ENCODE data around the gene U2AF1L4. TPM values are rescaled to one million over a fixed set of nuclear protein-coding genes. Genes with fewer than 3 reads are reported as not detected.
A peak's percentile ranks its signal among the peaks of the same experiment; 100 is the strongest.

The U2AF1L4 gene
- total RNA-seq, 1 donor from 2014 or later = 19.4 TPM

- H3K4me3 Mint-ChIP-seq = peak within 1 kb of the TSS; percentile 97
- H3K4me1 Mint-ChIP-seq = peaks cover 25% of the 10 kb centered on the region
- no peak for DNase-seq (ENCODE audit: low read depth, low spot score)
- H3K27me3 Mint-ChIP-seq (ENCODE audit: low read depth) = peaks cover 2% of the 10 kb centered on the region
- TF ChIP-seq, protein P1, sequence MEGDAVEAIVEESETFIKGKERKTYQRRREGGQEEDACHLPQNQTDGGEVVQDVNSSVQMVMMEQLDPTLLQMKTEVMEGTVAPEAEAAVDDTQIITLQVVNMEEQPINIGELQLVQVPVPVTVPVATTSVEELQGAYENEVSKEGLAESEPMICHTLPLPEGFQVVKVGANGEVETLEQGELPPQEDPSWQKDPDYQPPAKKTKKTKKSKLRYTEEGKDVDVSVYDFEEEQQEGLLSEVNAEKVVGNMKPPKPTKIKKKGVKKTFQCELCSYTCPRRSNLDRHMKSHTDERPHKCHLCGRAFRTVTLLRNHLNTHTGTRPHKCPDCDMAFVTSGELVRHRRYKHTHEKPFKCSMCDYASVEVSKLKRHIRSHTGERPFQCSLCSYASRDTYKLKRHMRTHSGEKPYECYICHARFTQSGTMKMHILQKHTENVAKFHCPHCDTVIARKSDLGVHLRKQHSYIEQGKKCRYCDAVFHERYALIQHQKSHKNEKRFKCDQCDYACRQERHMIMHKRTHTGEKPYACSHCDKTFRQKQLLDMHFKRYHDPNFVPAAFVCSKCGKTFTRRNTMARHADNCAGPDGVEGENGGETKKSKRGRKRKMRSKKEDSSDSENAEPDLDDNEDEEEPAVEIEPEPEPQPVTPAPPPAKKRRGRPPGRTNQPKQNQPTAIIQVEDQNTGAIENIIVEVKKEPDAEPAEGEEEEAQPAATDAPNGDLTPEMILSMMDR (conservative IDR thresholded peaks at IDR 0.05) = no peak
- no peaks in the 10 kb centered on the region for H3K36me3 Mint-ChIP-seq (ENCODE audit: low read depth)
- H3K27ac Mint-ChIP-seq (ENCODE audit: unreplicated experiment) = peak within 1 kb of the TSS; percentile 90
- no peaks in the 10 kb centered on the region for H3K9me3 Mint-ChIP-seq
Measured at GRCh38 chr19:35756377-35757230, 11.4 kb upstream of the U2AF1L4 start, which contains the start of gene HSPB6. TSS of gene HSPB6 (minus strand) at chr19:35757029. CDS start at chr19:35757008, 21 bp downstream.

- H3K9me3 Mint-ChIP-seq = no peaks in the 10 kb centered on the region
- no peaks in the 10 kb centered on the region for H3K36me3 Mint-ChIP-seq (ENCODE audit: low read depth)
- H3K27me3 Mint-ChIP-seq (ENCODE audit: low read depth) = peaks cover 2% of the 10 kb centered on the region
- no peak for DNase-seq (ENCODE audit: low read depth, low spot score)
- TF ChIP-seq, protein P1 (conservative IDR thresholded peaks at IDR 0.05) = no peak
- H3K4me1 Mint-ChIP-seq = peaks cover 25% of the 10 kb centered on the region
- no peak overlapping the region for H3K27ac Mint-ChIP-seq (ENCODE audit: unreplicated experiment)
- H3K4me3 Mint-ChIP-seq = peak overlapping the region; percentile 84
Measured at GRCh38 chr19:35755550-35756376, 10.5 kb upstream of the U2AF1L4 start.

DNA sequence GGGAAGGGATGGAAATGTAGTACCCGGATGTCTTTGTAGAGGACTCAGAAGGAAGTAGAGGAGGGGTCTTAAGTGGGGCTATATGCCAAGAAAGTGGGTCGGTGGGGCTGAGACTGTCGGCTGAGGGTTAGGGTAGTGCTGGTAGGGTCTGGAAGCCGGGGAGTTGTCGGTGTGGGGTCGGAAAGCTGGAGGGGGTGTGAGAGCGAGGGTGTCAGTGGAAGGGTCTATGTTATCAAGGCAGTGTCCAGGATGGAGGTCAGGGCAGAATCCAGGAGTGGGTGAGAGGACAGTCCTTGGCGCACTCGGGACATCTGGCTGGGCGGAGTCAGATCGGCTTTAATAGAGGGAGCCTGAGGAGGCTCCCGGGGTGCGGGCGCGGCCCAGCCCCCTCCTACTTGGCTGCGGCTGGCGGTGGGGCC lies 9.9 kb upstream of the U2AF1L4 start:
- no peak overlapping the region for H3K27ac Mint-ChIP-seq (ENCODE audit: unreplicated experiment)
- no peaks in the 10 kb centered on the region for H3K9me3 Mint-ChIP-seq
- peaks cover 2% of the 10 kb centered on the region for H3K27me3 Mint-ChIP-seq (ENCODE audit: low read depth)
- TF ChIP-seq, protein P1 (conservative IDR thresholded peaks at IDR 0.05) = no peak
- no peaks in the 10 kb centered on the region for H3K36me3 Mint-ChIP-seq (ENCODE audit: low read depth)
- H3K4me1 Mint-ChIP-seq = peaks cover 25% of the 10 kb centered on the region
- no peak for DNase-seq (ENCODE audit: low read depth, low spot score)
- H3K4me3 Mint-ChIP-seq = peak overlapping the region; percentile 72

- Mint-ChIP-seq H3K27ac (ENCODE audit: unreplicated experiment) (no peak overlapping the region), H3K4me1 (peaks cover 23% of the 10 kb centered on the region), H3K4me3 (peak overlapping the region; percentile 72), H3K36me3 (ENCODE audit: low read depth) (no peaks in the 10 kb centered on the region), H3K27me3 (ENCODE audit: low read depth) (peaks cover 2% of the 10 kb centered on the region), H3K9me3 (no peaks in the 10 kb centered on the region)
- TF ChIP-seq, protein P1 (conservative IDR thresholded peaks at IDR 0.05) = no peak
- no peak for DNase-seq (ENCODE audit: low read depth, low spot score)
Measured at GRCh38 chr19:35754370-35755130, 9.3 kb upstream of the U2AF1L4 start.

Measured in neural crest cell (in vitro differentiated cells).